GM21619 (cell line): Measurements from ENCODE around the gene ANKMY2.
"Not testable (repeated sequence)": the region's sequence is repeated elsewhere in the genome, so short reads cannot be mapped to it uniquely, and the experiment has no call there.

Experiments used
- ATAC-seq: cut with Tn5 transposase; IDR thresholded peaks from one replicate; pipeline ENCODE4 v1.9.1; 2021; ENCODE audit not compliant: unreplicated experiment

ANKMY2 gene

GRCh38 chr7:16659854-16660497 is 14.4 kb upstream of the ANKMY2 start:
- ATAC-seq: not testable (repeated sequence)

- ATAC-seq: no peak
Observed at GRCh38 chr7:16657656-16658279, 12.2 kb upstream of the ANKMY2 start.

DNA sequence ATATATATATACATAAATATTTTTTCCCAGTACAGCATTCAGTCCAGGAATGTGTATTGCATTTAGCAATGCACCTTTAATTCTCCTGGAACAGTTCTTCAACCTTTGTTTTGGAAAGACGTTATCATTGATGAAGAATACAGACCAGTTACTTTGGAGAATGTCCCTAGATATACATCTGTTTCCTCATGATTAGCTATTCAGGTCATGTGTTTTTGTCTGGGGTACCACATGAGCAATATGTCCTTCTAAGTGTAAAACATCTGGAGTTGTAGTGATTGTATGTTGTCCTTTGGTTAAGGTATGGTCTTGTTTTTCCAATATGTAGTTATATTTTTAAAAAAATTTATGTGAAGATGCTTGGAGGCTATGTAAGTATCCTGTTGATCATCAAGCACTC is 10.6 kb upstream of the ANKMY2 start:
- ATAC-seq: no peak

- no peak for ATAC-seq
Observed at GRCh38 chr7:16655394-16655793, 9.8 kb upstream of the ANKMY2 start.

DNA sequence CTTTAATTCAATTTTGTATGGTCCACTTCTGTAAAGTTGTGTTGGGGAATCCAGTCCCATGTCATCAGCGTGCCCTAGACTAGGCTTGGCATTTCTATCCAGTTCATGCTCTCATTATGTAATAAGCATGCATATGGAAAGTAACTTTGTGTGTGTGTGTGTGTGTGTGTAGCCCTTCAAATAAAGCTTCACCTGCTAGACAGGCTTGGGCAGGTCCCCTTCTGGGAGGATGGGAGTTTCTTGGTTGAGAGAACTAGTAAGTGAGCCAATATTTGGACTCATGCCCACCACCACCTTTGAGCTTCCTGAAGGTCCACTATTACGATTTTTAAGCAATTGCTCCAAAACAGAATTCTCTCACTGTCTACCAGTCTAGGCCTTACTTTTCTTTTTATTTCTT is 7.3 kb upstream of the ANKMY2 start:
- no peak for ATAC-seq

- ATAC-seq: no peak
Observed at GRCh38 chr7:16652240-16652583, 6.7 kb upstream of the ANKMY2 start.

DNA sequence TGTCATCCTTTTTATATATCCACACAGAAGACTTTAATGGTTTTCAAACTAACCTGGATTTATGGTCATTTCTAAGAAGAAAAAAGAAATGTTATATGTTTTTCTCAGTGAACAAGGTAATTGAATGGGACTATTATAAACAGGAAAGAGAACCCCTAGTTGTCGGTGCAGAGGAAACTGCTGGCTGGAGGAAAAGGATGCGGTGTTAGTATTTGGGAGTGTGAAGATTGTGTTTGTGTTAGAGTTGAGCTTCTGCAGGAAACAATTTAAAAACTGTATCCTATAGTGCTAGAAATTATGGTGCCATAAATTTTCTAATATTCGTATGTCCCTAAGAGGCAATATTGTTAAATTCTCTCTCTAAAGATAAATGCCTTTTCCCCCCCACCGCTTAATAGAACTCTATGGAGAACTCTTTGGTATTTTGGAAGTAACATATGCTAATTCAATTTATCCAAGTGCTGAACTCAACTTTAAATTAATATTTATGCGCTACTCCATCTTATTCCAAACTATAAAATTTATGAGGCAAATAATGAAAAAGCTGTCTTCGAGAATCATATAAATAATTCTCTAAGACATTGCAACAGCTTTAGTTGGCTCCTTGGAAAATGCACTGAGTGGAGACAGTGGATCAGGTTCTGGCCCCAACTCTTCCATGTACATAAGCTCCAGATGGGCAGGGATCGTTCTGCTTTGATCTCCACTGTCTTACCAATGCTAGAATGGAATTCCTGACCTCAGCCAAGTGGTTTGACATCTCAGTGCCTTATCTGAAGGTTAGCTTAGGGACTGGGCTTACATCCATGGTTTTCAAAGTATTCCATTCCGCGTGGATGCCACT is 6.1 kb upstream of the ANKMY2 start:
- ATAC-seq: no peak

- ATAC-seq: no peak
Observed at GRCh38 chr7:16650266-16650665, 4.7 kb upstream of the ANKMY2 start.

GRCh38 chr7:16649196-16649595 is 3.6 kb upstream of the ANKMY2 start:
- ATAC-seq: no peak

GRCh38 chr7:16648551-16648950 is 3.0 kb upstream of the ANKMY2 start:
- no peak for ATAC-seq

GRCh38 chr7:16647435-16647960 is 1.9 kb upstream of the ANKMY2 start:
- no peak for ATAC-seq

GRCh38 chr7:16646472-16647072 is 1.0 kb upstream of the ANKMY2 start:
- no peak for ATAC-seq

DNA sequence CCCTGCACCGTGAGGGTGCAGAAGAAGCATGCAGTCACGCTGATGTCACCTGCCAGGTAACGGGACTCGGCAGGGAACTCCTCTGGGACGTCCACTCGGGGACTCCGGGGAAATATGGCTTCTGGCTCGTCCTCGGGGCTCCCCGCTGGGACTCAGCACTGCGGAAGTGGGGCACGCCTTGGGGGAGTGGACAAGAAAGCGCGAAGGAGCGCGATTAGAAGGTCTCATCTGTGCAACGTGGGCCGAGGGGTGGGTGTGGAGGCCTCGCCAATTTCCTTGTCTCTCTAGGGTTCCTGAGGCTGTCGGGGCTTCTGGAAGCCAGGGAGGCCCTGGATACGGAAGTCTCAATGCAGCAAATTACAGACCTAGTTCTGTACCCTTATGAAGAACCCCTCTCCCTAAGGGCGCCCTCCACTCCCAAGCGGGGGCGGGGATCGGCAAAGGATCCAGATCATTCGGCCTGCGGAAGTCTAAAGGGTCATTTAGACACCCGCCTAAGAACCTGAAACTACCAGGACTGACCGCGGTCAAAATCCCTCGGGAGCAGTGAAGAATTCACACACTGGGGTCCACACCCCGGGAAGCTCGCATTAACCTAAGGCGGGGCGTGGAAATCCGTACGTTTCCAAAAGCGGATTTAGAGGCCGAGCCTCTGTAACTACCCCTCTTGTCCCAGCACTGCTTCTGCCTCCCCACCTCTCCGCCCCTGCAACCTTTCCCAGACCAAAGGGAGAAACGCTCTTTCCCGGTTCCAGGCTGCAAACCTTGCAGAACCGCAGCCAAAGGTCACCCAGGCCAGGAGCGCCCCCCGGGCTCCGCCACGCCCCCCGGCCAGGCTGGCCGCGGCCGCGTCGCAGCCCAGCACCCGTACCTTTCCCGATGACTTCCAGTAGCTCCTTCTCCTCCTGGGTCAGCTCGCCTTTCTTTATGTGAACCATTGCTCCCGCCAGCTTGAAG is 640 bp downstream of the ANKMY2 start:
- no peak for ATAC-seq

DNA sequence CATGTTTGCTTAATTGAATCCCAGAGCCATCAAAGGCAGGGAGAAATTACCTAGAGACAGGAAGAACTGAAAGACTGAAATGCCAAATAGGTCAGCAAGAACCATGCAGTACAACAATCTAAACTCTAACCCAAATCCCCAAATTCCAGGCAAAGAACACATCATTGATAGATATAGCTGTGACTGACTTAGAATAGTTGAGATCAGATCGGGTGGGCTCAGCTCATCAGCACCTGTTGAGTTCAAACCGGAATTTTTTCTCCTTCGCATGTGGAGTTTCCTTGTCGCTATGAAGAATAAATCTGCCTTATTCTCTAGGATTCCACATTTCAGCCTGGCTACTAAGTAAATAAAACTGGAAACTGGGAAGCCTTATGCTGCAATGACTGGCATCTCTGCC is 1.4 kb downstream of the ANKMY2 start:
- ATAC-seq: no peak

DNA sequence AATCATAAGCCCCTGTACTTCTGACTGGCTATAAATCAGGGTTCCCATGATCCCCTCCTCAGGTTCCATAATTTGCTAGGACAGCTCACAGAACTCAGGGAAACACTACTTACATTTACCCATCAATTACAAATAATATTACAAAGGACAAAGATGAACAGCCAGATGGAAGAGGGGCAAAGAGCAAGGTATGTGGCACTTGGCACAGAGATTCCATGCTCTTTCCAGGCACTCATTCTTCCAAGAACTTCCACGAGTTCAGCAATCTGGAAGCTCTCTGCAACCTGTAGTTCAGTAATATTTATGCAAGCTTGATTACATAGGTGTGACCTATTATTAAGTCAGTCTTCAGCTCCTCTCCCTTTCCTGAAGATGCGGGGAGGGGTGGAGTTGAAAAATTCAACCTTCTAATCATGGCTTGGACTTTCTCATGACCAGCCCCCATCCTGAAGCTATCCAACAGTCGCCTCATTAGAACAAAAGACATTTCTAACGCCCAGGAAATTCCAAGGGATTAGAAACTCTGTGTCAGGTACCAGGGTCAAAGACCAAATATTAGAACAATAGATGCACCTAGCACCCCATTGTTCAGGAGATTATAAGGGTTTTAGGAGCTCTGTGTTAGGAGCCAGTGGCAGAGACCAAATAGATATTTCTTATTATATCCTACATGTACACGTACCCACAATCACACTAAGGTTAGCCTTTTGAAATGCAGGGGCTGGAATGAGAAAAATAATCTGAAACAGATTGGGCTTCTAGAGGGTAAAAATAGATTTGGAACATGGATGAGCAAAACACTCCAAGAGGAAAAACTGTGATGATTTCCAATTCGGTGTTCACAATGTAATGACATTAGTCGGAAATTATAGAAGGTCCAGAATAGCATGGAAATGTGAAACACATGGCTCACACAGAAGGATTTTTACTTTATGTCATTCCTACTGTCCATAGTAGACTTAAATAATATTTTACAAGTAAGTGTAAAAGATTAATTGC is 7.0 kb downstream of the ANKMY2 start:
- ATAC-seq: no peak

DNA sequence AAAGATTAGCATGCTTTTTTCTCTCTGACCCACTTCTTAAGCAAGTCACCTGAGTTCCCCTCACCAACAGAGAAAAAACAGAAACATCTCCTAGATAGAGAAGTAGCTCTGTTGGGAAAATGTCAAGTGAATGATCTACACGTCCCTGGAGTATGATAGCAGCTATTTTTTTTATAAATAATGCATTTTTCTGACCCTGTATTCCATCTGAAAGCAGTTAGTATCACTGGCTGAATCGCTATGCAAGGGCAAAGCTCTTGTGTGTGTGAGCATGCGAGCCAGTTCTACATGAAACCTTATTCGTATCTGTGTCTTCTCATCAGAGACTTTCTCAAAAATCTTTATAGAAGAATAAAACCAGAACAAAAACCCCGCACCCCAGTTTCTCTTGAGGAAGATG is 8.2 kb downstream of the ANKMY2 start:
- no peak for ATAC-seq

DNA sequence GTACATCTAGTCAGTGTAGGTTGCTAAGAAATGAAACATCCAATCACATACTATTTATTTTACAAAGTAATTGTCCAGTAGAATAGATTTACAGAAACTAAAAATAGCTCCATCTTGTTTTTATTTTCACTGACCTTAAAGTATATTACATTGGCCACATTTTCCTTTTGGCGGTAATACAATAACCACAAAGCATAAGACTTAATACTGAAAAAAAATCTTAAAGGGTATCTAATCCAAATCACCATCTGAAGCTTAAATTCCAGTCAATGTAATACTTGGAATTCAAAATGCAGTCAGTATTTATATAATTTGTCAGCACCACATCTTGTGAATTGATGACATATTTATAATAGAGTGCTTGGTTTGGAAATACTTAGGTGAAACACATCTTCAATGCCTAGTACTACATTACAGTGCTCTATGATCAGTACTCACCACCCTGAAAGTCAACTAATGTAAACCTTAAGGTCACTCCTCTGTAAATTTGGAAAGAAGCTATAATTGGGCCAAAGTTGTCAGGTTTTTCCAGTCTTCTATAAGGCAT is 8.9 kb downstream of the ANKMY2 start:
- no peak for ATAC-seq

DNA sequence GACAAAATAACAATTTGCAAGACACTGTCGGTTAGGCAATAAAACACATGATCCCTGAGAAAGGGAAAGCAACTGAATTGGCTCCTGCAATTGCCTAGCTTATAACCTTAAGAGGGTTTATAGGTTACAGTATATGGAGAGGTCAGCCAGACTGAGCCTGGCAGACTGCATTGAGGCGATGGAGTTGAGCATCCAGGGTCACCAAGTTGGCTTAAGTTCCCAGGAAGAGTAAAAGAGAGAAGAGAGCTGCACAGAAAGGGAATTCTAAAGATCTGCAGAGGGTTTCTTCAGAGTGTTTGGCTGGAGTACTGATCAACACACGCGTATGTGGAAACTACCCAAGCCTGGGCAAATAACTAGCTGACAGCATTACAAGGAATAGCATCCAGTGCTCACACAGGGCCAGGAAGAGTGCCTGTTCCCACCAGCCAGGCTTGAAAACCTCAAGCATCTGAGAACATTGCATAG is 11.2 kb downstream of the ANKMY2 start:
- no peak for ATAC-seq

- ATAC-seq: no peak
Observed at GRCh38 chr7:16630654-16631053, 14.9 kb downstream of the ANKMY2 start.
